PC-9 (cell line): Measurements from ENCODE around the gene PCGF3. TPM values are rescaled to one million over a fixed set of nuclear protein-coding genes. Genes with fewer than 3 reads are reported as not detected.

ENCODE experiments used
- BruUV-seq: library from RNA; stranded (reverse); fragments of 400-500 nt; replicated peaks from 2 replicates; lab custom pipeline; 2021; lab: Mats Ljungman, UMichigan
- CTCF ChIA-PET: fragments of 300-600 bp; sonication (Branson Sonifier 250); formaldehyde crosslinking; loops from one replicate; lab custom pipeline; 2022; ENCODE audit warnings: antibody characterized with exemption; lab: Charles Lee
- POLR2A ChIA-PET: fragments of 300-600 bp; sonication (Branson Sonifier 250); formaldehyde crosslinking; loops from one replicate; lab custom pipeline; 2022; ENCODE audit warnings: antibody characterized with exemption; ENCODE audit not compliant: unreplicated experiment; lab: Charles Lee
- DNase-seq, 2 experiments: peaks; one replicate each; pipeline versions ENCODE4 v3.0.0 to v3.0.0-alpha.2; 2015 to 2022; ENCODE audit warnings: mixed read lengths in 1 of 2
- H2AFZ ChIP-seq: fragments of 200-600 bp; sonication (generic); 2 replicates; pipeline ENCODE4 v1.8.1; 2017; ENCODE audit warnings: antibody characterized with exemption
- H3F3A ChIP-seq: fragments of 200-600 bp; sonication (generic); 2 replicates; pipeline ENCODE4 v1.8.1; 2017; ENCODE audit warnings: antibody characterized with exemption, mild to moderate bottlenecking, low read depth; ENCODE audit not compliant: insufficient read depth
- H3K27ac ChIP-seq: fragments of 200-600 bp; sonication (generic); 2 replicates; pipeline ENCODE4 v1.6.1; 2016; ENCODE audit warnings: mixed run types
- H3K27me3 ChIP-seq: fragments of 200-600 bp; sonication (generic); 2 replicates; pipeline ENCODE4 v1.6.1; 2016; ENCODE audit warnings: low read depth, mixed run types; ENCODE audit not compliant: insufficient read depth
- H3K36me3 ChIP-seq: fragments of 200-600 bp; sonication (generic); 2 replicates; pipeline ENCODE4 v1.6.1; 2016; ENCODE audit warnings: low read depth, mixed run types
- H3K4me1 ChIP-seq: fragments of 200-600 bp; sonication (generic); replicated peaks from 2 replicates; pipeline ENCODE4 v1.6.1; 2016; ENCODE audit warnings: mixed run types; ENCODE audit not compliant: insufficient read depth
- H3K4me2 ChIP-seq: fragments of 200-600 bp; sonication (generic); 2 replicates; pipeline ENCODE4 v1.6.1; 2017; ENCODE audit warnings: mixed run types
- H3K4me3 ChIP-seq: fragments of 200-600 bp; sonication (generic); 2 replicates; pipeline ENCODE4 v1.6.1; 2016; ENCODE audit warnings: mixed run types
- H3K79me2 ChIP-seq: fragments of 200-600 bp; sonication (generic); 2 replicates; pipeline ENCODE4 v1.6.1; 2017; ENCODE audit warnings: low read depth, mixed run types
- H3K9me2 ChIP-seq: fragments of 200-600 bp; sonication (generic); 2 replicates; pipeline ENCODE4 v1.8.1; 2017; ENCODE audit warnings: mild to moderate bottlenecking; ENCODE audit not compliant: insufficient read depth
- H3K9me3 ChIP-seq: fragments of 200-600 bp; sonication (generic); 2 replicates; pipeline ENCODE4 v1.8.1; 2016; ENCODE audit warnings: low read depth; ENCODE audit not compliant: insufficient read depth
- H4K20me1 ChIP-seq: fragments of 200-600 bp; sonication (generic); 2 replicates; pipeline ENCODE4 v1.8.1; 2017; ENCODE audit not compliant: insufficient read depth
- EZH2 ChIP-seq: fragments of 200-600 bp; sonication (generic); IDR thresholded peaks from 2 replicates; pipeline ENCODE4 v1.8.0; 2017; ENCODE audit warnings: antibody characterized with exemption, low read depth
- intact Hi-C: fragments of 100-400 bp; cut with micrococcal nuclease; formaldehyde crosslinking; loops from one replicate; pipeline ENCODE4 v1.10.0; 2022; ENCODE audit not compliant: unreplicated experiment
- total RNA-seq: library from RNA; stranded (reverse); gene quantifications from 2 replicates; pipeline ENCODE4 v1.2.3, GENCODE V29; 2021
- TF ChIP-seq, protein P1 (sequence below): fragments of 200-600 bp; sonication (generic); conservative IDR thresholded peaks from 2 replicates; pipeline ENCODE4 v1.6.1; 2017; ENCODE audit warnings: mixed run types, antibody characterized with exemption, mild to moderate bottlenecking, moderate library complexity

PCGF3 gene
- total RNA-seq, 1 experiment from 2014 or later = 60.8 TPM

- CTCF ChIA-PET = no interaction called here
- POLR2A ChIA-PET = no interaction called here
- H3K4me2 ChIP-seq = no peak overlapping the region
Measured at GRCh38 chr4:659851-660250, 45.8 kb upstream of the PCGF3 start.

GRCh38 chr4:660401-660800 is 45.2 kb upstream of the PCGF3 start:
- H3K4me3 ChIP-seq = no peak overlapping the region
- TF ChIP-seq, protein P1, sequence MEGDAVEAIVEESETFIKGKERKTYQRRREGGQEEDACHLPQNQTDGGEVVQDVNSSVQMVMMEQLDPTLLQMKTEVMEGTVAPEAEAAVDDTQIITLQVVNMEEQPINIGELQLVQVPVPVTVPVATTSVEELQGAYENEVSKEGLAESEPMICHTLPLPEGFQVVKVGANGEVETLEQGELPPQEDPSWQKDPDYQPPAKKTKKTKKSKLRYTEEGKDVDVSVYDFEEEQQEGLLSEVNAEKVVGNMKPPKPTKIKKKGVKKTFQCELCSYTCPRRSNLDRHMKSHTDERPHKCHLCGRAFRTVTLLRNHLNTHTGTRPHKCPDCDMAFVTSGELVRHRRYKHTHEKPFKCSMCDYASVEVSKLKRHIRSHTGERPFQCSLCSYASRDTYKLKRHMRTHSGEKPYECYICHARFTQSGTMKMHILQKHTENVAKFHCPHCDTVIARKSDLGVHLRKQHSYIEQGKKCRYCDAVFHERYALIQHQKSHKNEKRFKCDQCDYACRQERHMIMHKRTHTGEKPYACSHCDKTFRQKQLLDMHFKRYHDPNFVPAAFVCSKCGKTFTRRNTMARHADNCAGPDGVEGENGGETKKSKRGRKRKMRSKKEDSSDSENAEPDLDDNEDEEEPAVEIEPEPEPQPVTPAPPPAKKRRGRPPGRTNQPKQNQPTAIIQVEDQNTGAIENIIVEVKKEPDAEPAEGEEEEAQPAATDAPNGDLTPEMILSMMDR = no peak
- no peaks in the 10 kb centered on the region for H4K20me1 ChIP-seq
- H2AFZ ChIP-seq = no peak overlapping the region
- no peaks in the 10 kb centered on the region for H3F3A ChIP-seq
- H3K27me3 ChIP-seq = peaks cover 20% of the 10 kb centered on the region
- no peaks in the 10 kb centered on the region for H3K79me2 ChIP-seq
- POLR2A ChIA-PET = no interaction called here
- H3K9me2 ChIP-seq = no peaks in the 10 kb centered on the region
- CTCF ChIA-PET = no interaction called here
- no peaks in the 10 kb centered on the region for H3K4me1 ChIP-seq
- H3K9me3 ChIP-seq = no peaks in the 10 kb centered on the region
- H3K36me3 ChIP-seq = no peaks in the 10 kb centered on the region
- BruUV-seq = no TSS peak
- no peak overlapping the region for H3K4me2 ChIP-seq
- DNase-seq = no peak
- intact Hi-C loops = no loop called here
- H3K27ac ChIP-seq = no peak overlapping the region

More at GRCh38 chr4:659851-660250, 45.8 kb upstream of the PCGF3 start:
- Histone ChIP-seq H3K27me3 (peaks cover 18% of the 10 kb centered on the region; the same call in 1 of the 2 replicates), H4K20me1 (no peaks in the 10 kb centered on the region), H3K36me3 (no peaks in the 10 kb centered on the region), H3K79me2 (no peaks in the 10 kb centered on the region), H3K9me2 (no peaks in the 10 kb centered on the region), H3K4me1 (no peaks in the 10 kb centered on the region), H2AFZ (no peak overlapping the region), H3K4me3 (no peak overlapping the region), H3K27ac (no peak overlapping the region), H3F3A (no peaks in the 10 kb centered on the region), H3K9me3 (no peaks in the 10 kb centered on the region)
- intact Hi-C loops = no loop called here
- BruUV-seq = no TSS peak
- TF ChIP-seq, protein P1 = no peak
- no peak for TF ChIP-seq EZH2
- DNase-seq = no peak

- TF ChIP-seq, protein P1 = no peak
- TF ChIP-seq EZH2 = no peak
- DNase-seq = no peak
- Histone ChIP-seq H3K27me3 (peaks cover 28% of the 10 kb centered on the region), H3K9me3 (no peaks in the 10 kb centered on the region), H3K27ac (no peak overlapping the region), H3K9me2 (no peaks in the 10 kb centered on the region), H2AFZ (no peak overlapping the region), H3K4me2 (no peak overlapping the region), H3K4me1 (no peaks in the 10 kb centered on the region), H4K20me1 (no peaks in the 10 kb centered on the region), H3K36me3 (no peaks in the 10 kb centered on the region), H3K4me3 (no peak overlapping the region), H3K79me2 (no peaks in the 10 kb centered on the region), H3F3A (no peaks in the 10 kb centered on the region)
- no TSS peak for BruUV-seq
- CTCF ChIA-PET = no interaction called here
- intact Hi-C loops = no loop called here
- POLR2A ChIA-PET = no interaction called here
Measured at GRCh38 chr4:661231-661630, 44.4 kb upstream of the PCGF3 start.
